ENCODE measurements around the gene ACSBG1.

- no peak for TF ChIP-seq ZFX (IDR thresholded peaks at IDR 0.05)
- TF ChIP-seq CTCF (conservative IDR thresholded peaks at IDR 0.05), result no peak
These were observed 77.2 kb downstream of the ACSBG1 start for GRCh38 chr15:78157203-78157602.
